AG04450 (cell line): Measurements from ENCODE around the gene MYBPH. TPM values are rescaled to one million over a fixed set of nuclear protein-coding genes. Genes with fewer than 3 reads are reported as not detected.

Experiments
- CTCF ChIA-PET: fragments of 300-600, 350-600 bp; formaldehyde crosslinking; extraction: SDS; loops from one replicate; lab custom pipeline; 2022; ENCODE audit warnings: antibody characterized with exemption, inconsistent platforms; lab: Charles Lee
- POLR2A ChIA-PET: fragments of 350-600 bp; formaldehyde crosslinking; extraction: SDS; loops from one replicate; lab custom pipeline; 2021; ENCODE audit warnings: antibody characterized with exemption, inconsistent platforms; lab: Yijun Ruan, JAX
- DNase-seq: peaks from one replicate; pipeline ENCODE4 v3.0.0-alpha.2; 2011; ENCODE audit warnings: low read depth, low spot score
- H3K27ac ChIP-seq: one replicate; pipeline ENCODE4 v1.5.1; 2012; ENCODE audit warnings: low read depth, low read length, control low read depth
- H3K27me3 ChIP-seq: one replicate; pipeline ENCODE4 v1.6.0; 2012; ENCODE audit warnings: low read length; ENCODE audit not compliant: control insufficient read depth, insufficient read depth
- H3K4me3 ChIP-seq: 2 replicates; pipeline ENCODE4 v1.5.1; 2011; ENCODE audit warnings: mild to moderate bottlenecking, low read depth, low read length, control low read depth
- H3K9me3 ChIP-seq: 2 replicates; pipeline ENCODE4 v1.5.1; 2012; ENCODE audit warnings: low read length; ENCODE audit not compliant: control insufficient read depth, insufficient read depth
- CTCF ChIP-seq: IDR thresholded peaks from 2 replicates; pipeline ENCODE4 v1.5.1; 2011; ENCODE audit warnings: low read depth, low read length, control low read depth, inconsistent platforms
- polyA plus RNA-seq: library from polyadenylated mRNA; depleted of rRNA; stranded (reverse); fragments of >200 nt; gene quantifications from 2 replicates; pipeline ENCODE4 v1.2.3, GENCODE V29; 2011

Gene MYBPH
- polyA plus RNA-seq, 1 experiment: 0.04 TPM

DNA sequence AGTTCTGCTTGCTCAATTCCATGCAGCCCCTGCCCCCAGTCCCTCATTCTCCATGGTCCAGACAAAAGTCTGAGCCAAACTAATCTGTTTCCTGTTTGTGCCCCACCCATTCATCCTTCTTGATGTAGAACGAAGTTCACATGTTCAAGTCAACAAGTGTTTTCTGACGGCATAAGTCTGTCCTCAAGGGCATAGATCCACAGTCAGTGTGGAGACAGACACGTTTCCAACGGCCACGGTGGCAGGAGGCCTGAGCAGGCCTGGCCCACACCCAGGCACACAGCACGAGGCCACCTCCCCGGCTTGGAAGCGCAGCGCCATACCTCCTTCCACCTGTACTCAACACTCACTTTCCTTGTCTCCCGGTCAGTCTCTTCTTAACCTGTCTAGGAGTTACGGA lies 32.0 kb downstream of the MYBPH start:
- TF ChIP-seq CTCF: no peak
- no peak for DNase-seq
- Histone ChIP-seq H3K4me3 (no peak overlapping the region), H3K9me3 (no peaks in the 10 kb centered on the region; the same call in 1 of the 2 replicates), H3K27me3 (peaks cover 24% of the 10 kb centered on the region), H3K27ac (no peak overlapping the region)
- POLR2A ChIA-PET: no interaction called here
- CTCF ChIA-PET: no interaction called here

GRCh38 chr1:203142684-203143408 lies 32.8 kb downstream of the MYBPH start:
- ChIA-PET POLR2A (no interaction called here), CTCF (interaction anchor here (1.5 kb wide), 1 partner anchor 25 kb away, joined by 5 read pairs; no protein-coding TSS in a partner anchor)
- no peaks in the 10 kb centered on the region; the same call in 1 of the 2 replicates for H3K9me3 ChIP-seq
- H3K4me3 ChIP-seq: no peak overlapping the region
- no peak for DNase-seq
- no peak overlapping the region for H3K27ac ChIP-seq
- TF ChIP-seq CTCF: no peak
- H3K27me3 ChIP-seq: peaks cover 30% of the 10 kb centered on the region

GRCh38 chr1:203142124-203142523 lies 33.5 kb downstream of the MYBPH start:
- DNase-seq: no peak
- TF ChIP-seq CTCF: no peak
- Histone ChIP-seq H3K27me3 (peaks cover 34% of the 10 kb centered on the region), H3K9me3 (no peaks in the 10 kb centered on the region; the same call in 1 of the 2 replicates), H3K4me3 (no peak overlapping the region), H3K27ac (no peak overlapping the region)
- CTCF ChIA-PET: interaction anchor here (1.5 kb wide), 1 partner anchor 24 kb away, joined by 5 read pairs; no protein-coding TSS in a partner anchor
- POLR2A ChIA-PET: no interaction called here

- Histone ChIP-seq H3K27me3 (peaks cover 40% of the 10 kb centered on the region), H3K4me3 (no peak overlapping the region), H3K9me3 (no peaks in the 10 kb centered on the region; the same call in 1 of the 2 replicates), H3K27ac (no peak overlapping the region)
- no peak for DNase-seq
- CTCF ChIA-PET: interaction anchor here (1.1 kb wide), 1 partner anchor 23 kb away, joined by 3 read pairs; no protein-coding TSS in a partner anchor
- POLR2A ChIA-PET: interaction anchor here (0.6 kb wide), 1 partner anchor 323 kb away, joined by 7 read pairs; no protein-coding TSS in a partner anchor
- no peak for TF ChIP-seq CTCF
These were observed 34.7 kb downstream of the MYBPH start for GRCh38 chr1:203140743-203141520.
